Thyroid gland (tissue), 4 donors: ENCODE data around the gene CPA5. TPM values are rescaled to one million over a fixed set of nuclear protein-coding genes. Genes with fewer than 3 reads are reported as not detected.

Source experiments
- DNase-seq, 2 donors: peaks; one replicate each; pipeline ENCODE4 v3.0.0-alpha.2; 2019
- H3K27ac ChIP-seq, 3 donors: fragments of 200-600 bp; sonication (generic); 1 replicate in 2 of 3; 2 replicates in 1 of 3; pipeline ENCODE4 v1.5.1; 2016 to 2019; ENCODE audit warnings: mild to moderate bottlenecking in 1 of 3, moderate library complexity in 1 of 3
- H3K27me3 ChIP-seq: fragments of 200-600 bp; sonication (generic); one replicate; pipeline ENCODE4 v1.5.1; 2019
- H3K36me3 ChIP-seq, 2 donors: fragments of 200-600 bp; sonication (generic); one replicate each; pipeline ENCODE4 v1.5.1; 2016 to 2019
- H3K4me1 ChIP-seq, 2 donors: fragments of 200-600 bp; sonication (generic); one replicate each; pipeline ENCODE4 v1.5.1; 2017 to 2019
- H3K4me3 ChIP-seq, 3 donors: fragments of 200-600 bp; sonication (generic); replicated peaks in 1 of 3; 1 replicate in 2 of 3; 2 replicates in 1 of 3; pipeline ENCODE4 v1.5.1; 2016; ENCODE audit warnings: mild to moderate bottlenecking in 1 of 3
- H3K9me3 ChIP-seq: fragments of 200-600 bp; sonication (generic); one replicate; pipeline ENCODE4 v1.5.1; 2017
- CTCF ChIP-seq, 6 experiments: fragments of 200-600 bp in 3 of 6; fragments of 450-650 bp in 3 of 6; sonication (generic) in 3 of 6; IDR thresholded peaks; one replicate each; pipeline ENCODE4 v1.5.1; 2016 to 2019; ENCODE audit warnings: antibody characterized with exemption in 6 of 6, mild to moderate bottlenecking in 2 of 6, inconsistent platforms in 1 of 6, moderate library complexity in 1 of 6
- POLR2A ChIP-seq, 2 donors: fragments of 450-650 bp; IDR thresholded peaks; one replicate each; pipeline ENCODE4 v1.6.1; 2017; ENCODE audit warnings: antibody characterized with exemption in 2 of 2, mild to moderate bottlenecking in 2 of 2, moderate library complexity in 1 of 2
- WGBS, 2 donors: methylation state at CpG; one replicate each; pipeline ENCODE4 v1.1.5; 2017; 5-methylcytosine and 5-hydroxymethylcytosine counted together
- intact Hi-C: fragments of 100-400 bp; cut with DNase I; formaldehyde crosslinking; loops from one replicate; pipeline ENCODE4 v1.15.1; 2023
- total RNA-seq, 4 donors: library from RNA; depleted of rRNA; stranded (reverse); fragments of >200 nt; gene quantifications; one replicate each; pipeline ENCODE4 v1.2.3, GENCODE V29; 2016

CPA5 gene
- total RNA-seq, 4 donors from 2014 or later: not detected

DNA sequence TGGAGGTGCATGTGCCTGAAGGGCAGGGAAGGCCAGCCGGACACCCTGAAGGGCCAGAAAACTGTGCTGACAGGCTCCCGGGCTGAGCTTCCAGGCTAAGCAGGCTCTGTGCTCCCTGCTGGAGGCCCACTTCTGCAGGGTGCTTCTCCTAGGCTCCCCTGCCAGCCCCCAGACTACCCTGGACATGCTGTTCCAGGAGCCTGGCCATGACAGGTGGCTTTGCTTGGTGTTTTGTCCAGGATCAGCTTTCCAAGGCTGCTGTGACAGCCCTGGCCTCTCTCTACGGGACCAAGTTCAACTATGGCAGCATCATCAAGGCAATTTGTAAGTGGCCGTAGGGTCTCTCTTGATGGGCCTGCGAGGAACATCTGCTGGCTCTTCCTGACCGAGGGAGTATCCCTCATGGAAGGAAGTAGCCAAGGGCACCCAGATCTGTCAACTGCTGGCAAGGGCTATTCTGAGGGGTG is 41.0 kb downstream of the CPA5 start:
- no peak for TF ChIP-seq CTCF (IDR thresholded peaks at IDR 0.05)
- no peak for TF ChIP-seq POLR2A (IDR thresholded peaks at IDR 0.05)
- no peaks in the 10 kb centered on the region for H3K27me3 ChIP-seq
- no peak overlapping the region for H3K27ac ChIP-seq
- H3K9me3 ChIP-seq: no peaks in the 10 kb centered on the region
- WGBS, 2 donors: 85 to 92% methylated on average over 6 of the region's 6 CpGs
- no peak for DNase-seq
- H3K4me1 ChIP-seq: no peaks in the 10 kb centered on the region
- H3K4me3 ChIP-seq: no peak overlapping the region
- H3K36me3 ChIP-seq: no peaks in the 10 kb centered on the region
- intact Hi-C loops: no loop called here

- intact Hi-C loops: no loop called here
- Histone ChIP-seq H3K27me3 (no peaks in the 10 kb centered on the region), H3K4me1 (no peaks in the 10 kb centered on the region), H3K4me3 (no peak overlapping the region), H3K36me3 (no peaks in the 10 kb centered on the region), H3K9me3 (no peaks in the 10 kb centered on the region), H3K27ac (no peak overlapping the region)
- no peak for TF ChIP-seq CTCF (IDR thresholded peaks at IDR 0.05)
- TF ChIP-seq POLR2A (IDR thresholded peaks at IDR 0.05): no peak
- DNase-seq: no peak
- 92 to 98% methylated on average over 2 to 3 of the region's 3 CpGs for WGBS, 2 donors
Observed at GRCh38 chr7:130386876-130387275, 42.3 kb downstream of the CPA5 start.

- no peaks in the 10 kb centered on the region for H3K27me3 ChIP-seq
- no peak overlapping the region for H3K4me3 ChIP-seq
- TF ChIP-seq POLR2A (IDR thresholded peaks at IDR 0.05): no peak
- TF ChIP-seq CTCF (IDR thresholded peaks at IDR 0.05): no peak
- WGBS, 2 donors: 89 to 90% methylated on average over 3 of the region's 3 CpGs
- intact Hi-C loops: no loop called here
- no peak for DNase-seq
- no peaks in the 10 kb centered on the region for H3K36me3 ChIP-seq
- H3K4me1 ChIP-seq: no peaks in the 10 kb centered on the region
- no peak overlapping the region for H3K27ac ChIP-seq
- no peaks in the 10 kb centered on the region for H3K9me3 ChIP-seq
Observed at GRCh38 chr7:130387306-130387627, 42.7 kb downstream of the CPA5 start.

DNA sequence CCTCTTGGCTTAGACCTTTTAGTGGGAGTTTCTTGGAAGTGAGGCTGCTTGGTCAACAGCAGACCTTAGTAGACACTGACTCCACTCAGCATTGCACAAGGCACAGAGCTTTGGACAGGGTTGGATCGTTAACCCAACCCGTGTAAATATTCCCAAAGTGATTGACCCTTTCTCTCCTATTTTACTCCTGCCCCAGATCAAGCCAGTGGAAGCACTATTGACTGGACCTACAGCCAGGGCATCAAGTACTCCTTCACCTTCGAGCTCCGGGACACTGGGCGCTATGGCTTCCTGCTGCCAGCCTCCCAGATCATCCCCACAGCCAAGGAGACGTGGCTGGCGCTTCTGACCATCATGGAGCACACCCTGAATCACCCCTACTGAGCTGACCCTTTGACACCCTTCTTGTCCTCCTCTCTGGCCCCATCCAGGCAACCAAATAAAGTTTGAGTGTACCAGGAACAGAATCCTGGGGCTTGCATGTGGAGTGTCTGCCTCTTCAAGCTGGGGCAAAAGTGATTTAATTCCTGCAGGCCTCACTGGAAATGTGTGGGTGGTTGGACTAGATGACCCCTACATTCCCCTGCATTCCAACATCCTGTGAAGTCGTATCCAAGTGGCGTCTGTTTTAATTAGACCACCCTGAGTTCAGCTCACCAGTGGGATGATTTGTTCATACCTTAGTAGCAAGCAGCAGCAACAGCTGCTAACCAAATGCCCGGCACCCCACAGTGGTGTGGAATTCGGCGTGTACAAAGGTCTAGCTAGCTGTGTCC is 43.2 kb downstream of the CPA5 start:
- H3K27me3 ChIP-seq: no peaks in the 10 kb centered on the region
- TF ChIP-seq CTCF (IDR thresholded peaks at IDR 0.05) (no peak), POLR2A (IDR thresholded peaks at IDR 0.05) (no peak)
- DNase-seq: no peak
- no peak overlapping the region for H3K4me3 ChIP-seq
- intact Hi-C loops: no loop called here
- no peaks in the 10 kb centered on the region for H3K4me1 ChIP-seq
- no peak overlapping the region for H3K27ac ChIP-seq
- H3K36me3 ChIP-seq: no peaks in the 10 kb centered on the region
- WGBS, 2 donors: 87% methylated on average over 12 of the region's 12 CpGs
- no peaks in the 10 kb centered on the region for H3K9me3 ChIP-seq

GRCh38 chr7:130388671-130389070 is 44.1 kb downstream of the CPA5 start:
- no peak for DNase-seq
- Histone ChIP-seq H3K4me3 (no peak overlapping the region), H3K36me3 (no peaks in the 10 kb centered on the region)

More at GRCh38 chr7:130388671-130389070, 44.1 kb downstream of the CPA5 start:
- intact Hi-C loops: no loop called here
- no peaks in the 10 kb centered on the region for H3K27me3 ChIP-seq
- WGBS, 2 donors: 72 to 97% methylated on average over 2 of the region's 2 CpGs
- H3K4me1 ChIP-seq: no peaks in the 10 kb centered on the region
- no peaks in the 10 kb centered on the region for H3K9me3 ChIP-seq
- H3K27ac ChIP-seq: no peak overlapping the region
- TF ChIP-seq CTCF (IDR thresholded peaks at IDR 0.05) (no peak), POLR2A (IDR thresholded peaks at IDR 0.05) (no peak)
